ENCODE results near the gene NANOG.

DNA sequence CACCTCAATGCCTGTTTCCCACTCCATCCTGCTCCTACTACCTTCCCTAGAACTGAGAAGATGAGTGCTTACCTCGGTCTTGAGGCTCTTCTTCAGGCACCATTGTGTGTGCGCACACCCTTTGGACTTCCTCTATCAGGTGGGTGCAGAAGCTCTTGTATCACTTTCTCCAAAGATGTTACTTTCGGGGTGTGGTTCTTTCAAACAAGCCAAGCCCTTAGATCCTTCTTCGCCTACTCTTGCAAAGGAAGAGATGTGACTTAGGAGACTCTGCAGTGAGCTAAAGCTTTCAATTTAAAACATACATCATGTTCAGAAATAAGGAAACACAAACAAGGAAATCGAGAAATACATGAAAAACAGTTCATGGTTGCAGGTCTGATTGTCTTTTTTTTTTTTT is 42.0 kb upstream of the NANOG start, which contains the start of gene CLEC4C:
- TF ChIP-seq POLR2A (IDR thresholded peaks at IDR 0.05; ENCODE audit: extremely low read depth, insufficient read length) (no peak), MYC (IDR thresholded peaks at IDR 0.05; ENCODE audit: low read depth, low read length) (no peak)
- TF ChIP-seq, protein P1, sequence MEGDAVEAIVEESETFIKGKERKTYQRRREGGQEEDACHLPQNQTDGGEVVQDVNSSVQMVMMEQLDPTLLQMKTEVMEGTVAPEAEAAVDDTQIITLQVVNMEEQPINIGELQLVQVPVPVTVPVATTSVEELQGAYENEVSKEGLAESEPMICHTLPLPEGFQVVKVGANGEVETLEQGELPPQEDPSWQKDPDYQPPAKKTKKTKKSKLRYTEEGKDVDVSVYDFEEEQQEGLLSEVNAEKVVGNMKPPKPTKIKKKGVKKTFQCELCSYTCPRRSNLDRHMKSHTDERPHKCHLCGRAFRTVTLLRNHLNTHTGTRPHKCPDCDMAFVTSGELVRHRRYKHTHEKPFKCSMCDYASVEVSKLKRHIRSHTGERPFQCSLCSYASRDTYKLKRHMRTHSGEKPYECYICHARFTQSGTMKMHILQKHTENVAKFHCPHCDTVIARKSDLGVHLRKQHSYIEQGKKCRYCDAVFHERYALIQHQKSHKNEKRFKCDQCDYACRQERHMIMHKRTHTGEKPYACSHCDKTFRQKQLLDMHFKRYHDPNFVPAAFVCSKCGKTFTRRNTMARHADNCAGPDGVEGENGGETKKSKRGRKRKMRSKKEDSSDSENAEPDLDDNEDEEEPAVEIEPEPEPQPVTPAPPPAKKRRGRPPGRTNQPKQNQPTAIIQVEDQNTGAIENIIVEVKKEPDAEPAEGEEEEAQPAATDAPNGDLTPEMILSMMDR (IDR thresholded peaks at IDR 0.05; ENCODE audit: low read depth, low read length), result no peak
- TF ChIP-seq, protein P2, sequence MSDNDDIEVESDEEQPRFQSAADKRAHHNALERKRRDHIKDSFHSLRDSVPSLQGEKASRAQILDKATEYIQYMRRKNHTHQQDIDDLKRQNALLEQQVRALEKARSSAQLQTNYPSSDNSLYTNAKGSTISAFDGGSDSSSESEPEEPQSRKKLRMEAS (IDR thresholded peaks at IDR 0.05; ENCODE audit: low read depth, low read length), result no peak

Data from NB4 (cell line).